ENCODE measurements around the gene UGT8. TPM values are rescaled to one million over a fixed set of nuclear protein-coding genes. Genes with fewer than 3 reads are reported as not detected.
A peak's percentile ranks its signal among the peaks of the same experiment; 100 is the strongest.

Gene UGT8
- total RNA-seq, 1 donor from 2014 or later, result not detected

DNA sequence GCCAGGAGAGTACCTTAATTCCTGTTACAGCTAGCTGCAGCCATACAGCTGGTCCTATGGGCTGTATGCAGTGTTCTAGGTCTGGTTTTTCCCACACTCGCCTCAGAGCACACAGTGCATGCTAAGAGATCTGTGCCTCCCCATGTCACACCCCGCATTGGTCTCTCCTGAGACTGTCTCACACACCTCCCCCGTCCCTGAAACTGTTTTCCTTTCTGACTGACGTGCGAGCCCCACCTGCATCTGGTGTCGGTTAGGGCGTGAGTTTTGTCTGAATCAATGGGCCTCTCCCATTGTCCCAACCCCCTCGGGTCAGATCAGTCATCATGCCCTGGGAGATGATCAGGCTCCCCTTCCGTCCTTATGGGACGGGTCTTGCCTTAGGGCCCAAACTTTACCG lies 3.4 kb upstream of the UGT8 start:
- no peak overlapping the region for H3K4me3 Mint-ChIP-seq (ENCODE audit: unreplicated experiment)
- H3K4me1 Mint-ChIP-seq (ENCODE audit: low read depth), result peaks cover 16% of the 10 kb centered on the region
- H3K27me3 Mint-ChIP-seq (ENCODE audit: low read depth), result peaks cover 72% of the 10 kb centered on the region
- DNase-seq (ENCODE audit: low spot score), result no peak
- H3K36me3 Mint-ChIP-seq (ENCODE audit: low read depth), result no peaks in the 10 kb centered on the region
- no peaks in the 10 kb centered on the region for H3K9me3 Mint-ChIP-seq (ENCODE audit: low read depth)
- no peak for TF ChIP-seq CTCF (IDR thresholded peaks at IDR 0.05)
- no peak overlapping the region for H3K27ac Mint-ChIP-seq (ENCODE audit: unreplicated experiment)

GRCh38 chr4:114595921-114596320 lies 2.7 kb upstream of the UGT8 start:
- H3K36me3 Mint-ChIP-seq (ENCODE audit: low read depth), result no peaks in the 10 kb centered on the region
- H3K4me3 Mint-ChIP-seq (ENCODE audit: unreplicated experiment), result no peak overlapping the region
- no peak for DNase-seq (ENCODE audit: low spot score)
- peaks cover 71% of the 10 kb centered on the region for H3K27me3 Mint-ChIP-seq (ENCODE audit: low read depth)
- H3K9me3 Mint-ChIP-seq (ENCODE audit: low read depth), result no peaks in the 10 kb centered on the region
- no peak overlapping the region for H3K27ac Mint-ChIP-seq (ENCODE audit: unreplicated experiment)
- peaks cover 16% of the 10 kb centered on the region for H3K4me1 Mint-ChIP-seq (ENCODE audit: low read depth)
- TF ChIP-seq CTCF (IDR thresholded peaks at IDR 0.05), result no peak

- TF ChIP-seq CTCF (IDR thresholded peaks at IDR 0.05), result no peak
- DNase-seq (ENCODE audit: low spot score), result no peak
- Mint-ChIP-seq H3K27me3 (ENCODE audit: low read depth) (peaks cover 59% of the 10 kb centered on the region), H3K27ac (ENCODE audit: unreplicated experiment) (no peak overlapping the region), H3K9me3 (ENCODE audit: low read depth) (no peaks in the 10 kb centered on the region), H3K4me1 (ENCODE audit: low read depth) (peaks cover 16% of the 10 kb centered on the region), H3K4me3 (ENCODE audit: unreplicated experiment) (no peak overlapping the region), H3K36me3 (ENCODE audit: low read depth) (no peaks in the 10 kb centered on the region)
Measured at GRCh38 chr4:114597410-114598115, 1.0 kb upstream of the UGT8 start.

DNA sequence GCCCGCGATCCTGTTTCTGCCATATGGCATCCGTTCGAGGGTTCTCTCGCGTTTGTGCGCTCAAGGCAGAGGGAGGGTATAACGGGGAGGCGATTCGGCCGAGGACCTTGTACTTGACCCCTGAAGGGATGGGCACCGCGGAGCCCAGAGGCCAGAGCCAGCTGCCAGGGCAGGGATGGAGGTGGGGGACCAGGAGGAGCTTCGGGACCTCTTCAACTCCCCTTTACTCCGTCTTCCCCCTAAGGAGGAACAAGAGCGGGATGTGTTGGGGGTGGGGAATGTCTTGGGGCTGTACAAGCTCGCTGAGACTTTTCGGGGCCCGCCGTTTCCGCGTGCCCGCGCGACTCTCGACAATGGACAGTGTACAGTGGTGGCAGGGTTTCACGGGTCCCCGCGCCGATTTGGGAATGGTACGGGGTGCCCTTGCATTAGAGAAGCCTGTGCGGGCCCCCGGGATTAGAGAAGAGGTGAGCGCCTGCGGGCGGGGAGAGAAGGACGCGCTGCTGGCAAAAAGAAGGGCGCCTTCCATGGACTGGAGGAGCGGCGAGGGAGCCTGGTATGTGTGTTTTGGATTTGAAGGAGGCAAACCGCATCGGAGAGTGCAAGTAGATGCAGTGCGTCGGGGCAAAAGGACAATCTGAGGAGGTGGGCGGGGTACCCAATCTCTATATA lies 760 bp downstream of the UGT8 start:
- no peaks in the 10 kb centered on the region for H3K36me3 Mint-ChIP-seq (ENCODE audit: low read depth)
- H3K27me3 Mint-ChIP-seq (ENCODE audit: low read depth), result peaks cover 48% of the 10 kb centered on the region
- no peak overlapping the region for H3K27ac Mint-ChIP-seq (ENCODE audit: unreplicated experiment)
- no peak for TF ChIP-seq CTCF (IDR thresholded peaks at IDR 0.05)
- DNase-seq (ENCODE audit: low spot score), result no peak
- H3K9me3 Mint-ChIP-seq (ENCODE audit: low read depth), result no peaks in the 10 kb centered on the region
- H3K4me1 Mint-ChIP-seq (ENCODE audit: low read depth), result peaks cover 16% of the 10 kb centered on the region
- H3K4me3 Mint-ChIP-seq (ENCODE audit: unreplicated experiment), result peak overlapping the region; percentile 73

- Mint-ChIP-seq H3K27me3 (ENCODE audit: low read depth) (peaks cover 44% of the 10 kb centered on the region), H3K4me3 (ENCODE audit: unreplicated experiment) (peak overlapping the region; percentile 73), H3K36me3 (ENCODE audit: low read depth) (no peaks in the 10 kb centered on the region), H3K9me3 (ENCODE audit: low read depth) (no peaks in the 10 kb centered on the region), H3K27ac (ENCODE audit: unreplicated experiment) (no peak overlapping the region), H3K4me1 (ENCODE audit: low read depth) (peaks cover 16% of the 10 kb centered on the region)
- TF ChIP-seq CTCF (IDR thresholded peaks at IDR 0.05), result no peak
- no peak for DNase-seq (ENCODE audit: low spot score)
Measured at GRCh38 chr4:114599903-114600552, 1.4 kb downstream of the UGT8 start.

All from chondrocyte (in vitro differentiated cells).